ENCODE results near the gene TXN.
"Not testable (repeated sequence)": the region's sequence is repeated elsewhere in the genome, so short reads cannot be mapped to it uniquely, and the experiment has no call there.

The TXN gene

GRCh38 chr9:110208031-110208430, 48.3 kb downstream of the TXN start, which contains the start of gene C9orf152:
TSS of gene C9orf152 (minus strand) at chr9:110208159. CDS start at chr9:110207579, 580 bp downstream.
- DNase-seq (ENCODE audit: low read depth): no peak

GRCh38 chr9:110207071-110207641, 49.2 kb downstream of the TXN start:
- DNase-seq (ENCODE audit: low read depth): no peak

GRCh38 chr9:110206389-110206788, 49.9 kb downstream of the TXN start:
- DNase-seq (ENCODE audit: low read depth): no peak

GRCh38 chr9:110205612-110206011, 50.7 kb downstream of the TXN start:
- not testable (repeated sequence) for DNase-seq (ENCODE audit: low read depth)

GRCh38 chr9:110202232-110202631, 54.1 kb downstream of the TXN start:
- DNase-seq (ENCODE audit: low read depth): no peak

GRCh38 chr9:110199643-110200042, 56.7 kb downstream of the TXN start:
- no peak for DNase-seq (ENCODE audit: low read depth)

GRCh38 chr9:110198357-110198756, 58.0 kb downstream of the TXN start:
- no peak for DNase-seq (ENCODE audit: low read depth)

- DNase-seq (ENCODE audit: low read depth): no peak
Observed at GRCh38 chr9:110197330-110198187, 58.7 kb downstream of the TXN start.

- not testable (repeated sequence) for DNase-seq (ENCODE audit: low read depth)
Observed at GRCh38 chr9:110196084-110196499, 60.2 kb downstream of the TXN start.
